K562 (cell line): ENCODE measurements around the gene TCP11. TPM values are rescaled to one million over a fixed set of nuclear protein-coding genes. Genes with fewer than 3 reads are reported as not detected.

ENCODE experiments used
- ATAC-seq: fragments of 200-7000 bp; cut with Tn5 transposase; 3 replicates; pipeline ENCODE4 v1.9.1; 2020; ENCODE audit warnings: moderate library complexity
- BruUV-seq: library from RNA; stranded (reverse); fragments of 400-500 nt; replicated peaks from 2 replicates; lab custom pipeline; 2021; lab: Mats Ljungman, UMichigan
- CTCF ChIA-PET: fragments of 300-600 bp; formaldehyde crosslinking; extraction: SDS; loops from one replicate; lab custom pipeline; 2021; ENCODE audit warnings: low intra/inter-chr PET ratio; lab: Yijun Ruan, JAX
- POLR2A ChIA-PET: fragments of 300-600, 350-650 bp; sonication (Branson Sonifier 250); formaldehyde crosslinking; extraction: SDS; loops from one replicate; lab custom pipeline; 2021; ENCODE audit warnings: antibody characterized with exemption, inconsistent platforms; lab: Yijun Ruan, JAX
- DNase-seq, 4 experiments: peaks; one replicate each; pipeline versions ENCODE4 v3.0.0 to v3.0.0-alpha.2; 2011 to 2018; ENCODE audit warnings: low spot score in 3 of 4, mixed read lengths in 3 of 4; ENCODE audit errors: extremely low read depth in 1 of 4
- FAIRE-seq: peaks from 2 replicates; lab custom pipeline; 2011; peaks lifted over from hg19 to GRCh38; lab: Jason Lieb, UNC
- H2AFZ ChIP-seq: 2 replicates; pipeline ENCODE4 v1.6.0; 2011; ENCODE audit warnings: low read depth, low read length, control low read depth, inconsistent platforms
- H3K27ac ChIP-seq: fragments of 200-600 bp; 3 replicates; pipeline ENCODE4 v1.8.0; 2011; ENCODE audit warnings: low read depth, mild to moderate bottlenecking, control low read depth, inconsistent platforms, low read length, moderate library complexity, mixed read lengths; ENCODE audit errors: extremely low read depth
- H3K27me3 ChIP-seq, 2 experiments: fragments of 300-600 bp in 1 of 2; 2 replicates in 1 of 2; 3 replicates in 1 of 2; pipeline versions ENCODE4 v1.6.0 to v1.8.0; 2011; ENCODE audit warnings: inconsistent platforms in 2 of 2, low read length in 2 of 2, mild to moderate bottlenecking in 1 of 2, mixed read lengths in 1 of 2, moderate library complexity in 1 of 2; ENCODE audit not compliant: control insufficient read depth in 2 of 2, insufficient read depth in 2 of 2
- H3K36me3 ChIP-seq: fragments of 300-600 bp; 3 replicates; pipeline ENCODE4 v1.8.0; 2011; ENCODE audit warnings: mild to moderate bottlenecking, low read length, inconsistent platforms; ENCODE audit not compliant: control insufficient read depth, insufficient read depth
- H3K4me1 ChIP-seq, 2 experiments: fragments of 200-600 bp in 1 of 2; replicated peaks in 1 of 2; 2 replicates in 1 of 2; 3 replicates in 1 of 2; pipeline versions ENCODE4 v1.5.1 to v1.8.0; 2011; ENCODE audit warnings: inconsistent platforms in 2 of 2, low read length in 2 of 2, mild to moderate bottlenecking in 1 of 2, mixed read lengths in 1 of 2, moderate library complexity in 1 of 2; ENCODE audit not compliant: control insufficient read depth in 2 of 2, insufficient read depth in 2 of 2
- H3K4me2 ChIP-seq: 2 replicates; pipeline ENCODE4 v1.6.1; 2011; ENCODE audit warnings: low read length, control low read depth, inconsistent platforms, mixed read lengths; ENCODE audit not compliant: insufficient read depth
- H3K4me3 ChIP-seq: fragments of 200-600 bp; sonication (generic), shearing (Covaris generic); 2 replicates; pipeline ENCODE4 v1.5.1; 2016; ENCODE audit warnings: control low read depth, inconsistent platforms
- H3K79me2 ChIP-seq: fragments of 200-600 bp; 3 replicates; pipeline ENCODE4 v1.8.0; 2011; ENCODE audit warnings: low read length, inconsistent platforms; ENCODE audit not compliant: control insufficient read depth, insufficient read depth
- H3K9ac ChIP-seq, 2 experiments: 2 replicates each; pipeline versions ENCODE4 v1.6.0 to v1.6.1; 2011; ENCODE audit warnings: low read depth in 2 of 2, low read length in 2 of 2, control low read depth in 1 of 2, inconsistent platforms in 1 of 2, mild to moderate bottlenecking in 1 of 2, mixed read lengths in 1 of 2; ENCODE audit not compliant: insufficient read depth in 1 of 2
- H3K9me1 ChIP-seq: one replicate; pipeline ENCODE4 v1.6.0; 2011; ENCODE audit warnings: inconsistent platforms, mild to moderate bottlenecking, low read length, moderate library complexity; ENCODE audit not compliant: control insufficient read depth, insufficient read depth
- H3K9me3 ChIP-seq: replicated peaks from 2 replicates; pipeline ENCODE4 v1.5.1; 2011; ENCODE audit warnings: low read depth, low read length, inconsistent platforms; ENCODE audit not compliant: control insufficient read depth, insufficient read depth
- H4K20me1 ChIP-seq: replicated peaks from 2 replicates; pipeline ENCODE4 v1.6.1; 2011; ENCODE audit warnings: low read length, inconsistent platforms, mixed read lengths; ENCODE audit not compliant: control insufficient read depth, insufficient read depth
- ARID3B ChIP-seq: fragments of 250-450 bp; sonication (Bioruptor Pico); IDR thresholded peaks from 2 replicates; pipeline ENCODE4 v1.4.0; 2020; ENCODE audit warnings: borderline replicate concordance
- MEF2D ChIP-seq: conservative IDR thresholded peaks from 2 replicates; pipeline ENCODE4 v1.6.1; 2016; ENCODE audit warnings: low read depth, missing genetic modification characterization, missing compliant biosample characterization
- NCOR1 ChIP-seq: fragments of 450-650 bp; IDR thresholded peaks from 2 replicates; pipeline ENCODE4 v1.6.1; 2016; ENCODE audit warnings: mild to moderate bottlenecking, moderate library complexity
- RBM34 ChIP-seq: fragments of 200-400 bp; formaldehyde crosslinking; IDR thresholded peaks from 2 replicates; pipeline ENCODE4 v1.6.1; 2018; ENCODE audit warnings: low read length, borderline replicate concordance; ENCODE audit not compliant: insufficient read depth
- WGBS: fragments of 100-300 bp; shearing (Covaris generic); methylation state at CpG from one replicate; pipeline ENCODE4 v1.1.6; 2016; ENCODE audit warnings: low coverage, mixed read lengths; ENCODE audit not compliant: insufficient coverage; ENCODE audit errors: missing lambda C conversion rate; 5-methylcytosine and 5-hydroxymethylcytosine counted together
- in situ Hi-C: fragments of 300-500 bp; cut with MboI; formaldehyde crosslinking; loops from 4 replicates; pipeline ENCODE4 v1.15.0; 2018; ENCODE audit warnings: inconsistent platforms, mixed read lengths
- intact Hi-C: fragments of 100-400 bp; cut with micrococcal nuclease; formaldehyde crosslinking; loops from 2 replicates; pipeline ENCODE4 v1.14.2; 2022
- polyA plus RNA-seq, 8 experiments: library from polyadenylated mRNA; depleted of rRNA in 4 of 8; stranded (reverse) in 5 of 8; unstranded in 3 of 8; fragments of >200 nt; fragmentation: Nextera tagmentation in 2 of 8; fragmentation: Illumina TruSeq in 1 of 8; extraction: Ambion mirVana in 2 of 8; extraction: Trizol in 1 of 8; gene quantifications; 2 replicates each; pipeline versions ENCODE4 v1.2.1 to v1.2.3, GENCODE V29; 2011 to 2014; ENCODE audit warnings: inconsistent platforms in 1 of 8, missing spikeins in 1 of 8
- total RNA-seq, 7 experiments: library from RNA; depleted of rRNA in 6 of 7; stranded (reverse); fragments of >200 nt in 6 of 7; fragmentation: Illumina TruSeq in 2 of 7; extraction: Trizol in 2 of 7; gene quantifications; 2 replicates each; pipeline versions ENCODE4 v1.2.1 to v1.2.3, GENCODE V29; 2011 to 2021; ENCODE audit warnings: low replicate concordance in 1 of 7

The TCP11 gene
- total and polyA plus RNA-seq, 9 of the 15 experiments (the other 6 are each of a cell fraction or from before 2014, with no cell fraction given) = not detected

- TF ChIP-seq NCOR1 = no peak
- no peak for TF ChIP-seq ARID3B (CRISPR knock-in tag)
Observed at GRCh38 chr6:35173044-35173426, 31.9 kb upstream of the TCP11 start (continued).

GRCh38 chr6:35170891-35171290 lies 29.8 kb upstream of the TCP11 start:
- Histone ChIP-seq H3K9me3 (0 out of 2 replicates have a peak, but pooled peaks cover 3% of the 10 kb centered on the region), H3K9ac (no peak overlapping the region), H3K4me3 (no peak overlapping the region), H3K27me3 (peaks cover 11 to 46% of the 10 kb centered on the region in 2 experiments), H3K27ac (no peak overlapping the region), H3K79me2 (no peaks in the 10 kb centered on the region), H3K4me2 (no peak overlapping the region), H4K20me1 (no peaks in the 10 kb centered on the region), H3K4me1 (no peaks in the 10 kb centered on the region; a peak in 1 of 5 replicates), H3K36me3 (no peaks in the 10 kb centered on the region), H2AFZ (no peak overlapping the region), H3K9me1 (no peaks in the 10 kb centered on the region)
- in situ Hi-C loops = no loop called here
- ChIA-PET CTCF (no interaction called here), POLR2A (interaction anchor here (0.6 kb wide), 1 partner anchor 61 kb away, joined by 3 read pairs; no protein-coding TSS in a partner anchor)
- ATAC-seq = no peak
- no peak for TF ChIP-seq MEF2D (tag)
- no peak for TF ChIP-seq RBM34
- WGBS = 0% methylated on average over 3 of the region's 3 CpGs
- intact Hi-C loops = no loop called here
- no peak for FAIRE-seq
- BruUV-seq = no TSS peak
- DNase-seq = no peak
